Activated T-helper 1 cell treated with anti-CD3 and anti-CD28 coated beads, Interleukin-2, amount 50 U/mL, for 16 hours (primary cell): Measurements from ENCODE around the gene USP22.
"Not testable (repeated sequence)": the region's sequence is repeated elsewhere in the genome, so short reads cannot be mapped to it uniquely, and the experiment has no call there.

Experiments used
- DNase-seq, 2 donors: peaks; one replicate each; pipeline ENCODE4 v3.0.0-alpha.2; 2020; ENCODE audit warnings: low read depth in 1 of 2, low spot score in 1 of 2

Gene USP22

GRCh38 chr17:21042458-21043295, at the start of gene USP22:
USP22 (minus strand) TSS chr17:21043011; CDS start chr17:21042835, 176 bp downstream.
- peak; percentile 80 to 91 for DNase-seq

GRCh38 chr17:21090902-21091618, 48.2 kb upstream of the USP22 start:
- DNase-seq: no peak

DNA sequence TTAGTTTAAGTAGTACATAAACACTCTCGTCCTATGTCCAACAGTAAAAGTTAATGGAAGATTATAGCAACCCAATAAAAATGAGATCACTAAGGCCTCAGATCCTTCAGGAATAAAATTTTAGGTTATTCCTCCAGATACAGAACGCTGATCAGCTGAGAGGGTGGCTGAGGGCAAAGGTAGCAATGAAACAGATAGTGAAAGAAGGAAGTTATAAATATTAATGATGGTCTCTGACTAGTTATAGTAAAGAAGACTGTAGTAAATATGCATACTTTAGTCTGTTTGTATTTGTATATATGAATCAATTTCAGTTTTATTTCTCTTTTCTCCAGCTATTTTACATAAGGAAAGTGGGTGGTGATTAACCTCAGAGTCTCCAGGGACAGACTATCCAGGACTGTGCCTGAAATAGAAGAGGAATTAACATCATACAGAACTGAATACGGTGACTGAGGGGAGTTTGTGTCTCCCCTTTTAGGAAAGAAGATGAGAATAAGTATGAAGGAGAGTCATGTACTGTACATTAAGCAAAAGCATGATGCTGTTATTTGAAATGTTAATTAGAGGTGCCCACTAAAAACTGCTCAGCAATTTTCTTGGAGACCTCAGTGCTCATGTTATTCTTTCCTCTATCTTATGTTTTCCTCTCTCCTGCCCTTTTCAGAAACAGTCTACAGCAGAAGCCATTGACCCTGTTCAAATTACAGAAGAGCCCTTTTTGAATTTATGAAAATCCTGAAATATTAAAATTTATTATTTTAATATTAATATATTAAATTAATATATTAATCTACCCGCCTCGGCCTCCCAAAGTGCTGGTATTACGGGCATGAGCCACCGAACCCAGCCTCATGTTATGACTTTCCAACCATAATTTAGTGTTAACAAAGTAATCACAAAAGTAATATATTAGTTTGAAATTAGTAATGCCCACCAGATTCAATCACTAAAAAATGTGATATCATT, 47.4 kb upstream of the USP22 start:
- DNase-seq: no peak

GRCh38 chr17:21089145-21089544, 46.3 kb upstream of the USP22 start:
- no peak for DNase-seq

- DNase-seq: no peak
These were observed 42.9 kb upstream of the USP22 start for GRCh38 chr17:21085707-21086106.

- DNase-seq: not testable (repeated sequence)
These were observed 42.5 kb upstream of the USP22 start for GRCh38 chr17:21085280-21085679.

GRCh38 chr17:21082001-21082436, 39.2 kb upstream of the USP22 start:
- no peak for DNase-seq

DNA sequence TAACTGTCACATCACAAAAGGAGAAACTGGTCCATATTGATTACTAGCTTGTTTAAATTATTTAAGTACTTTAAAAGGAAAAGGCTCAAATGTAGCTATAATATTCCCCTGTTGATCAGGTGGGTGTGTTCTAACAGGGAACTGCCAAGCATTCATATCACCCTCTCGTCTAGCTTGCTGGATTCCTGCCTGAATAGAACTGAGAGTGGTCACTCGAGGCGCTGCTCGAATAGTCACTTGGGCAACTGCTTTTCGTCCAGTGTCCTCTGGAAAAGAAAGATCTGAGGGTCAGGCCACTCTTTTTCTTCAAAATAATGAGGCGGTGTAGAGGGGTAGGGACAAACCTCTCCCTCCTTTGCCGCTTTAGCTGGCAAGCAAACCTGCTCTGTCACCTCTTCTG, 36.4 kb upstream of the USP22 start:
- no peak for DNase-seq

GRCh38 chr17:21078016-21078780, 35.4 kb upstream of the USP22 start:
- DNase-seq: no peak

DNA sequence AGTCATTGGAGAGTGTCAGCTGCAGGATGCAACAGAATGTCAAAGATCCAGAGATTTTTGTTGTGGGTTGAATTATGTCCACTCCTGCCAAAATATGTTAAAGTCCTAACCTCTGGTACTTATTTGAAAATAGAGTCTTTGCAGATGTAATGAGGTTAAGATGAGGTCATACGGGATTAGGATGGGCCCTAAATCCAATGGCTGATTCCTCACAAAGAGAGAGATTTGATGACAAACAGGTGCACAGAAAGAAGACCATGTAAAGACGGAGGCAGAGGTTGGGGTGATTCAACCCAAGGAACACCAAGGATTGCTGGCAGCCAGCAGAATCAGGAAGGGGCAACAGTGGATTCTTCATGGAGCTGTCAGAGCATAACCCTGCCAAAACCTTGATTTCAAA, 34.5 kb upstream of the USP22 start:
- DNase-seq: no peak

DNA sequence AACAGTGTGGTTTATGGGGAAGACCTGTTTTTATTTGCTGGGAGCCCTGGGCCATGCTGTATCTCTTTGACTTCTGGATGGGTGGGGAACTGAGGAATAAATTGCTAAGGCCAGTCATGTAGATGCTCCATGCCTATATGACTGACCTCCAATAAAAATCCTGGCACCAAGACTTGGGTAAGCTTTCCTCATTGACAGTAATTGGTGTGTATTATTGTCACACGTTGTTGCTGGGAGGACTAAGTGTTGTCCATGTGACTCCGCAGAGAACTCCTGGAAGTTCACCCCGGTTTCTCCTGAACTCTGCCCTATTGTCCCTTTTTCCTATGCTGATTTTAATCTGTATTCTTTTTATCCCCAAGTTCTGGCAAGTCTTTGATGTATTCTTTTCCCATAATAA, 33.4 kb upstream of the USP22 start:
- DNase-seq: no peak

GRCh38 chr17:21075739-21076085, 32.9 kb upstream of the USP22 start:
- no peak for DNase-seq

DNA sequence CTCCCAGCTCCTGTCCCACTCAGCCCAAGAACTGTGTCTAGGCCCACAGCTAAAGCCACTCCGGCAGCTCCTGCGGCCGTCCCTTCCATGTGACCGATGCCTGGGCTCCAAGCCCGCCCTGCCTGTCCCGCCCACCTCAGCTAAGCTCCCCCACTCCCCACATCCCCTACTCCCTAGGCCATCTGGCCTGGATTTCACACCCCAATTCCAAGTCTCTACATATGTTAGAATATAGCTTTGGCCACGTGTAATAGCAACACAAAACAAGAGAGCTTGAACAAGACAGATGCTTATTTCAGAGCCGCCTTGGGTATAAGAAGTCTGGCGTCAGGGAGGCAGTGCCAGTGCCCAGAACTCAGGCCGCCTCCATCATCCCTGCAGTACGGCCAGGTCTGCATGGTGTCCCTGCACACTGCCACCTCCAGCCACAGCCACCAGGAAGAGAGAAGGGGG, 30.0 kb upstream of the USP22 start:
- DNase-seq: no peak

GRCh38 chr17:21066394-21066793, 23.6 kb upstream of the USP22 start:
- no peak for DNase-seq

- DNase-seq: no peak
These were observed 19.2 kb upstream of the USP22 start for GRCh38 chr17:21061971-21062526.

DNA sequence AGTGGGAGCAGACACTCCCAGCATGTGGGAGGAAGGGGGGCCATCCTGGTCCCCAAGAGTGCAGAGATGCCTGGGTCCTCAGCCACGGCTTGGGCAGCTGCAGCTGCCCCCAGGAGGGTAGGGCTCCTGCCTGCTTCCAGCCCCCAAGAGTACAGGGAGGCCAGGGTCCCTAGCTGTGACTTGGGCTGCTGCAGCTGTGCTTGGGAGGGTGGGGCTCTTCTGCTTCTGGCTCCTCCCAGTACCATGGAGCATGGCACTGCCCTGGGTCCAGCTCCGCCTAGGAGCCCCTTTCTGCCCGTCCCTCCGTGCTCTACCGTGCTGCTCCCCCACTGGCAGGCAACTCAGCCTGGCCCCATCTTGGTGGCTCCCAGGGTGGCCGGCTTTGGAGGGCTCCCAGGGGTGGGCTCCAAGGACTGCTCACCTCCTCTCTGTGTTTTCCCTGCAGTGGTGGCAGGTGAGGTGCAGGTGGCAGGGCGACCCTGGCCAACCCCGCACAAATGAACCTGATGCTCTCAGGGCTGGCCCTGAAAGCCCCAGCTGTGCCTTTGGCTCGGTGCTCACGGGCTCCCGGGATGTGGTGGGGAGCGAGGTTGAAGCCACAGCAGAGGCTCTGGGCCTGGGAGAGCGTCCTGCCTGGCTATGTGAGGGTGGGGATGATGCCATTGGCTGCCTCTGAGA, 18.5 kb upstream of the USP22 start:
- DNase-seq: no peak

GRCh38 chr17:21059761-21060160, 16.9 kb upstream of the USP22 start:
- DNase-seq: no peak

GRCh38 chr17:21058098-21058893, 15.5 kb upstream of the USP22 start:
- no peak for DNase-seq

GRCh38 chr17:21053056-21053455, 10.2 kb upstream of the USP22 start:
- DNase-seq: not testable (repeated sequence)
